Fibroblast of villous mesenchyme (primary cell): Measurements from ENCODE around the gene CTBP1. TPM values are rescaled to one million over a fixed set of nuclear protein-coding genes. Genes with fewer than 3 reads are reported as not detected.
A peak's percentile ranks its signal among the peaks of the same experiment; 100 is the strongest.

Experiments used
- DNase-seq: peaks from one replicate; pipeline ENCODE4 v3.0.0-alpha.2; 2010; ENCODE audit warnings: low read depth
- H3K4me3 ChIP-seq: 2 replicates; pipeline ENCODE4 v1.5.1; 2011; ENCODE audit warnings: low read depth, mild to moderate bottlenecking, low read length
- CTCF ChIP-seq: IDR thresholded peaks from 2 replicates; pipeline ENCODE4 v1.5.1; 2012; ENCODE audit warnings: low read depth, mild to moderate bottlenecking, low read length; ENCODE audit not compliant: insufficient read depth
- total RNA-seq: library from RNA; depleted of rRNA; stranded (reverse); fragments of >200 nt; gene quantifications from 2 replicates; pipeline ENCODE4 v1.2.3, GENCODE V29; 2012

The CTBP1 gene
- total RNA-seq, 1 donor, result 235 TPM

- TF ChIP-seq CTCF, result no peak
- DNase-seq, result no peak
- H3K4me3 ChIP-seq, result no peak overlapping the region
Measured at GRCh38 chr4:1279253-1279652, 30.3 kb upstream of the CTBP1 start.

GRCh38 chr4:1277667-1278665 is 29.0 kb upstream of the CTBP1 start:
- no peak overlapping the region for H3K4me3 ChIP-seq
- no peak for DNase-seq

GRCh38 chr4:1276984-1277383 is 28.1 kb upstream of the CTBP1 start:
- no peak for DNase-seq
- no peak for TF ChIP-seq CTCF
- H3K4me3 ChIP-seq, result no peak overlapping the region

More at GRCh38 chr4:1277667-1278665, 29.0 kb upstream of the CTBP1 start:
- peak; percentile 16 for TF ChIP-seq CTCF

- DNase-seq, result no peak
- no peak overlapping the region for H3K4me3 ChIP-seq
- TF ChIP-seq CTCF, result no peak
Measured at GRCh38 chr4:1274871-1275270, 25.9 kb upstream of the CTBP1 start.

- no peak overlapping the region for H3K4me3 ChIP-seq
- no peak for TF ChIP-seq CTCF
- DNase-seq, result no peak
Measured at GRCh38 chr4:1271686-1272085, 22.8 kb upstream of the CTBP1 start.

GRCh38 chr4:1269209-1269608 is 20.3 kb upstream of the CTBP1 start:
- no peak for TF ChIP-seq CTCF
- H3K4me3 ChIP-seq, result no peak overlapping the region
- DNase-seq, result no peak
